Naive B cell (primary cell): ENCODE data around the gene GPR89B. TPM values are rescaled to one million over a fixed set of nuclear protein-coding genes. Genes with fewer than 3 reads are reported as not detected.
"Not testable (repeated sequence)": the region's sequence is repeated elsewhere in the genome, so short reads cannot be mapped to it uniquely, and the experiment has no call there.

Experiments used
- ATAC-seq, 2 donors: fragments of 150-1000 bp; cut with Tn5 transposase; 2 replicates each; pipeline ENCODE4 v1.10.0; 2021; ENCODE audit warnings: low read depth in 2 of 2, mild to moderate bottlenecking in 2 of 2, moderate library complexity in 2 of 2
- DNase-seq: peaks from one replicate; pipeline ENCODE4 v3.0.0; 2022
- H3K27ac Mint-ChIP-seq, 6 donors: one replicate each; pipeline ENCODE4 v1.8.0; 2020 to 2022; ENCODE audit warnings: mild to moderate bottlenecking in 6 of 6, mixed read lengths in 6 of 6, moderate library complexity in 5 of 6, inconsistent platforms in 2 of 6
- H3K27me3 Mint-ChIP-seq, 3 donors: one replicate each; pipeline ENCODE4 v1.8.0; 2021 to 2022; ENCODE audit warnings: mixed read lengths in 3 of 3, mild to moderate bottlenecking in 1 of 3
- H3K36me3 Mint-ChIP-seq, 2 donors: one replicate each; pipeline ENCODE4 v1.8.0; 2020 to 2022; ENCODE audit warnings: mixed read lengths in 2 of 2, inconsistent platforms in 1 of 2, mild to moderate bottlenecking in 1 of 2
- H3K4me1 Mint-ChIP-seq, 3 donors: one replicate each; pipeline ENCODE4 v1.8.0; 2020 to 2022; ENCODE audit warnings: mixed read lengths in 3 of 3, inconsistent platforms in 1 of 3, mild to moderate bottlenecking in 1 of 3, moderate library complexity in 1 of 3
- H3K4me3 Mint-ChIP-seq, 8 donors: one replicate each; pipeline ENCODE4 v1.8.0; 2020 to 2022; ENCODE audit warnings: mild to moderate bottlenecking in 8 of 8, mixed read lengths in 8 of 8, moderate library complexity in 8 of 8, inconsistent platforms in 2 of 8
- H3K9me3 Mint-ChIP-seq, 7 donors: one replicate each; pipeline ENCODE4 v1.8.0; 2020 to 2022; ENCODE audit warnings: mixed read lengths in 7 of 7, mild to moderate bottlenecking in 5 of 7, inconsistent platforms in 2 of 7, moderate library complexity in 1 of 7
- polyA plus RNA-seq, 6 donors: library from polyadenylated mRNA; unstranded; fragments of 300-500 nt; fragmentation: Illumina TruSeq; gene quantifications; one replicate each; pipeline ENCODE4 v1.2.3, GENCODE V29; 2021; ENCODE audit warnings: low read depth in 6 of 6

Gene GPR89B
- polyA plus RNA-seq = 10 to 100 TPM; 10.5 to 19.0 (median 12.8) TPM

- DNase-seq = peak; percentile 89
- not testable (repeated sequence) for H3K9me3 Mint-ChIP-seq
Measured at GRCh38 chr1:147928236-147929132, at the start of gene GPR89B. Gene GPR89B, plus strand, starts transcription at chr1:147928420. Its CDS starts 117 bp downstream, at chr1:147928537.

GRCh38 chr1:147879911-147880310 lies 48.3 kb upstream of the GPR89B start:
- DNase-seq (no peak), ATAC-seq (no peak)
- Mint-ChIP-seq H3K4me3 (no peak overlapping the region), H3K27ac (no peak overlapping the region), H3K36me3 (peaks cover 0 to 10% of the 10 kb centered on the region in 2 donors), H3K27me3 (peaks cover 23 to 39% (median 28%) of the 10 kb centered on the region in 3 donors), H3K9me3 (peaks cover 0 to 14% (median 10%) of the 10 kb centered on the region in 7 donors), H3K4me1 (no peaks in the 10 kb centered on the region)

More at GRCh38 chr1:147928236-147929132, at the start of gene GPR89B:
- peak; percentile 98 for ATAC-seq
- H3K36me3 Mint-ChIP-seq, H3K27me3 Mint-ChIP-seq: not testable (repeated sequence)
- peaks cover 12 to 13% (median 13%) of the 10 kb centered on the region in 3 donors for H3K4me1 Mint-ChIP-seq
- peak within 1 kb of the TSS; percentile 75 to 93 (median 85) for H3K4me3 Mint-ChIP-seq
- peak within 1 kb of the TSS in 5 of 6 donors; percentile 59 to 86 (median 78) for H3K27ac Mint-ChIP-seq

- ATAC-seq (no peak), DNase-seq (no peak)
- Mint-ChIP-seq H3K4me1 (no peaks in the 10 kb centered on the region), H3K9me3 (peaks cover 0 to 14% (median 9%) of the 10 kb centered on the region in 7 donors), H3K36me3 (peaks cover 0 to 5% of the 10 kb centered on the region in 2 donors), H3K27me3 (peaks cover 15 to 28% (median 20%) of the 10 kb centered on the region in 3 donors), H3K4me3 (no peak overlapping the region), H3K27ac (no peak overlapping the region)
Measured at GRCh38 chr1:147882535-147882934, 45.7 kb upstream of the GPR89B start.

GRCh38 chr1:147890177-147890790 lies 37.9 kb upstream of the GPR89B start:
- Mint-ChIP-seq H3K27ac (no peak overlapping the region), H3K27me3 (peaks cover 8 to 25% (median 14%) of the 10 kb centered on the region in 3 donors), H3K4me3 (no peak overlapping the region), H3K9me3 (no peaks in the 10 kb centered on the region), H3K4me1 (peaks cover 0 to 4% (median 3%) of the 10 kb centered on the region in 3 donors), H3K36me3 (no peaks in the 10 kb centered on the region)
- peak; percentile 40 for DNase-seq
- peak; percentile 80 to 82 for ATAC-seq

DNA sequence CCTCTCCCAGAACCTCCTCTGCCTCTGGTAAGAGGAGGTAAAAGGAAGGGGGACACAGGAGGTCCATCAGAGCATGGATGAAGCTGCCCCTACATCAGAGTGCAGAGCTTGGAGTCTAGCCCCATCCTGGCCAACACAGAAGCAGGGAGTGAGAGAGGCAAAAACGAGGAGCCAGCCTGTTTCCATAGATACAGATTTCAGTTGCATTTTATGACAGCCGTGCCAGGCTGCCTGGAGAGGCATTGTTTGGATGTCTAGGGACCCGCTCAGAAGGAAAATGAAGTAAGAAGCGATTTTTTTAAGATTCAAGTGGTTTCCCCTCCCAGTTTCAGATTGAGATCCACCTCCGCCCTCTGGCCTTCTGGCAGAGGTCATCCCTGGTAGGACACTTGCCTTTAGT lies 37.1 kb upstream of the GPR89B start:
- DNase-seq (no peak), ATAC-seq (no peak)
- H3K36me3 Mint-ChIP-seq = no peaks in the 10 kb centered on the region
- no peak overlapping the region for H3K4me3 Mint-ChIP-seq
- peak overlapping the region in 1 of 6 donors; percentile 25 for H3K27ac Mint-ChIP-seq
- H3K4me1 Mint-ChIP-seq = peaks cover 0 to 4% (median 3%) of the 10 kb centered on the region in 3 donors
- H3K27me3 Mint-ChIP-seq = peaks cover 8 to 21% (median 11%) of the 10 kb centered on the region in 3 donors
- H3K9me3 Mint-ChIP-seq = no peaks in the 10 kb centered on the region

- Mint-ChIP-seq H3K9me3 (no peaks in the 10 kb centered on the region), H3K4me3 (no peak overlapping the region), H3K4me1 (peaks cover 0 to 4% (median 3%) of the 10 kb centered on the region in 3 donors), H3K36me3 (no peaks in the 10 kb centered on the region), H3K27me3 (peaks cover 8 to 25% (median 11%) of the 10 kb centered on the region in 3 donors), H3K27ac (no peak overlapping the region)
- DNase-seq = no peak
- ATAC-seq = no peak
Measured at GRCh38 chr1:147892216-147892615, 36.0 kb upstream of the GPR89B start.

- ATAC-seq (no peak), DNase-seq (peak; percentile 19)
- Mint-ChIP-seq H3K4me3 (no peak overlapping the region), H3K27ac (no peak overlapping the region), H3K27me3 (peaks cover 9 to 25% (median 11%) of the 10 kb centered on the region in 3 donors), H3K4me1 (peaks cover 0 to 4% (median 3%) of the 10 kb centered on the region in 3 donors), H3K9me3 (no peaks in the 10 kb centered on the region), H3K36me3 (no peaks in the 10 kb centered on the region)
Measured at GRCh38 chr1:147892731-147893214, 35.4 kb upstream of the GPR89B start.

- Mint-ChIP-seq H3K4me3 (no peak overlapping the region), H3K4me1 (peaks cover 0 to 4% (median 3%) of the 10 kb centered on the region in 3 donors), H3K27ac (peak overlapping the region in 1 of 6 donors; percentile 16), H3K36me3 (no peaks in the 10 kb centered on the region), H3K9me3 (no peaks in the 10 kb centered on the region), H3K27me3 (peaks cover 20 to 30% (median 23%) of the 10 kb centered on the region in 3 donors)
- ATAC-seq = no peak
- DNase-seq = no peak
Measured at GRCh38 chr1:147895123-147895522, 33.1 kb upstream of the GPR89B start.

DNA sequence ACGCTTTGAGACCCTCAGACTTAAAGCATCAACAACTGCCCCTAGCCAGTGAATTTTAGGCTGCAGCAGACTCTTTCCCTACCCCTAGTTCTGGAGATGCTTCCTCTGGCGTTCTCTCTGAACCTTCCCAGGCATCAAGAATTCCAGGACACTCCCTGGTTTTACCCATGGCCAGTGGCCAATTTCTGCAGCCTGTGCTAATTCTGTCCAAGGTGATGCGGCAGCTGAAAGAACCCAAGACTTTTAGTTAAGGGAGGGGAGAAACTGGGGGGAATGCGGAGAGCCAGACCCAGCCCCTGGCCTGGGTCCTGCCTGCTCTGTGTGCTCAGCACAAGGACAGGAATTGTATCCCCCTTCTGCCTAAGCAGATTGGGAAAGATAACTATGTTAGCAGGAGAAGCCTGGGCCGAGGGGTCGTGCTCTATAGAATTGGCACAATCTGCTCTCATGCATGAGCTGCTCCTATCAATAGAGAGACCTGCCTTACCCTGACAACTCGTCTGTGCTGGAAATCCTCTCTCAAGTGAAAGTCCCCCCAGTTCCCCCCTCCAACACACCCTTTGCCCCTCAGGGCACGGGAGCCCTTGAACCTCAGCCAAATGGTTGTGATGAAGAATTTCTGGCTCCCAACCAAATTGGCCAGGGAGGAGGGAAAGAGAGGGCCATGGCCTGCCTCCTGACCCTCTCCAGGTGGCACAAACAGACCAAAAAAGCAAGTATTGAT lies 31.0 kb upstream of the GPR89B start:
- H3K27ac Mint-ChIP-seq = no peak overlapping the region
- H3K4me3 Mint-ChIP-seq = no peak overlapping the region
- DNase-seq (no peak), ATAC-seq (no peak)
- peaks cover 13 to 30% (median 16%) of the 10 kb centered on the region in 3 donors for H3K27me3 Mint-ChIP-seq
- peaks cover 0 to 4% (median 0%) of the 10 kb centered on the region in 3 donors for H3K4me1 Mint-ChIP-seq
- no peaks in the 10 kb centered on the region for H3K36me3 Mint-ChIP-seq
- no peaks in the 10 kb centered on the region for H3K9me3 Mint-ChIP-seq

GRCh38 chr1:147897789-147898188 lies 30.4 kb upstream of the GPR89B start:
- ATAC-seq (no peak), DNase-seq (no peak)
- peaks cover 0 to under 1% (median 0%) of the 10 kb centered on the region in 3 donors for H3K4me1 Mint-ChIP-seq
- no peaks in the 10 kb centered on the region for H3K36me3 Mint-ChIP-seq
- peaks cover 16 to 30% (median 16%) of the 10 kb centered on the region in 3 donors for H3K27me3 Mint-ChIP-seq
- no peak overlapping the region for H3K27ac Mint-ChIP-seq
- H3K9me3 Mint-ChIP-seq = no peaks in the 10 kb centered on the region
- H3K4me3 Mint-ChIP-seq = no peak overlapping the region

DNA sequence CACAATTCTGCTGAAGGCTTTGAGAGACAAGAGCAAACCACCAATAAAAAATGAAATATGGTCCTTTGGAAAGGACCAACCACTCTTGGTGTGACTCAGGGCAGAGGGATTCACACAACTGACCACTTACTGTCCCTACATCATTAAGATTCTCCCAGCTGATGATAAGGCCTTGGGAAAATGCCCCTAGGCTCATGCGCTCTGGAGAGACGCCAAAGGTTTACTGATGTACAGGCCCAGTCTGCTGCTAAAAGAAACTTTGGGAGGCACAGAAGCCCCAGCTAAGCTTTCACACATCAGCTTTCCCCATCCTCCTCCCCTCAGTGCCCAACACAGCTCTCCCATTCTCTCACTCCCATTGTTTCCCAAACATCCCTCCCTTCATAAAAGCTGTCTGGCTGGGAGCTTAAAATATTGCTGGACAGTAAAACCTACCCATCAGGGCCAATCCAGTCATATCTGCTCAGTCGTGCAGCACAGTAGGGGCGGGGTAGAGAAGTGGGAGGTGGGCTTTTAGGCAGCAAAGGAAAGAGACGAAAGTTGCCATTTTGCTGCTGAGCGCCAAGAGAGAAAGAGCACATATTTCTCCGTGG lies 25.9 kb upstream of the GPR89B start, which contains the start of gene GJA8:
Gene GJA8, plus strand, starts transcription at position 543 of the 593 bp plus-strand sequence. CDS start 5,161 bp downstream, outside the sequence.
- no peak for ATAC-seq
- DNase-seq = no peak
- Mint-ChIP-seq H3K9me3 (no peaks in the 10 kb centered on the region), H3K4me1 (no peaks in the 10 kb centered on the region), H3K27ac (no peak within 1 kb of the TSS), H3K27me3 (peaks cover 7 to 22% (median 16%) of the 10 kb centered on the region in 3 donors), H3K36me3 (no peaks in the 10 kb centered on the region), H3K4me3 (no peak within 1 kb of the TSS)

DNA sequence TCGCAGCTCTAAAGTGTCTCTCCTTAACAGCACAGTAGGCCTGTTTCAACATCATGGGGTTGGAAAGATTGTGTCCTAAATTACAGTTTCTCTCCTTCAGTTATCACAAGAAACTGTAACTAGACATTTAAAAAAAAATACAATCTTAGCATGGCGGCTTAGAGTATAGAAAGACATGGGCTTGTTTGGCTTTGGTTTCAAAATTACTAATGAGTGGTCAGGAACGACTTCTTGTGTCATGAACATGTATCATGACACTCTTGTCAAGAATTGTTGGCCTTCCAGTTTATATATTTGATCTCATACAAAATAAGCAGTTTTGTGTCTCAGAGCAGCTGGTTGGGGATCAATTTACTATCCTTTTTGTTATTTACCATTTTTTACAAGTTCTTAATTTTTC lies 23.5 kb upstream of the GPR89B start:
- H3K4me3 Mint-ChIP-seq = no peak overlapping the region
- H3K9me3 Mint-ChIP-seq = no peaks in the 10 kb centered on the region
- H3K27ac Mint-ChIP-seq = no peak overlapping the region
- ATAC-seq (no peak), DNase-seq (no peak)
- no peaks in the 10 kb centered on the region for H3K4me1 Mint-ChIP-seq
- no peaks in the 10 kb centered on the region for H3K36me3 Mint-ChIP-seq
- peaks cover 12 to 21% (median 20%) of the 10 kb centered on the region in 3 donors for H3K27me3 Mint-ChIP-seq
